ENCODE results near the gene SMARCAL1. TPM values are rescaled to one million over a fixed set of nuclear protein-coding genes. Genes with fewer than 3 reads are reported as not detected.
A peak's percentile ranks its signal among the peaks of the same experiment; 100 is the strongest.

Gene SMARCAL1
- total and polyA plus RNA-seq, 12 donors, result 8.2 to 28.9 (median 21.1) TPM

GRCh38 chr2:216495656-216496055 lies 83.4 kb downstream of the SMARCAL1 start:
- no peak overlapping the region for H3K4me3 ChIP-seq
- intact Hi-C loops (cut with DNase I), result no loop called here
- H3K36me3 ChIP-seq (replicated peaks in 1 of 2), result peaks cover 0 to 10% of the 10 kb centered on the region in 2 donors
- H3K27me3 ChIP-seq, result no peaks in the 10 kb centered on the region
- no peak overlapping the region for H3K27ac ChIP-seq
- 29 to 52% (median 37%) methylated on average over 2 of the region's 2 CpGs for WGBS, 4 donors
- no peaks in the 10 kb centered on the region for H3K9me3 ChIP-seq (replicated peaks in 1 of 3)
- no peak for TF ChIP-seq CTCF (IDR thresholded peaks at IDR 0.05)
- TF ChIP-seq POLR2A (IDR thresholded peaks at IDR 0.05), result no peak
- peaks cover 25 to 37% of the 10 kb centered on the region in 2 donors for H3K4me1 ChIP-seq (replicated peaks in 1 of 2)
- no peak for DNase-seq

DNA sequence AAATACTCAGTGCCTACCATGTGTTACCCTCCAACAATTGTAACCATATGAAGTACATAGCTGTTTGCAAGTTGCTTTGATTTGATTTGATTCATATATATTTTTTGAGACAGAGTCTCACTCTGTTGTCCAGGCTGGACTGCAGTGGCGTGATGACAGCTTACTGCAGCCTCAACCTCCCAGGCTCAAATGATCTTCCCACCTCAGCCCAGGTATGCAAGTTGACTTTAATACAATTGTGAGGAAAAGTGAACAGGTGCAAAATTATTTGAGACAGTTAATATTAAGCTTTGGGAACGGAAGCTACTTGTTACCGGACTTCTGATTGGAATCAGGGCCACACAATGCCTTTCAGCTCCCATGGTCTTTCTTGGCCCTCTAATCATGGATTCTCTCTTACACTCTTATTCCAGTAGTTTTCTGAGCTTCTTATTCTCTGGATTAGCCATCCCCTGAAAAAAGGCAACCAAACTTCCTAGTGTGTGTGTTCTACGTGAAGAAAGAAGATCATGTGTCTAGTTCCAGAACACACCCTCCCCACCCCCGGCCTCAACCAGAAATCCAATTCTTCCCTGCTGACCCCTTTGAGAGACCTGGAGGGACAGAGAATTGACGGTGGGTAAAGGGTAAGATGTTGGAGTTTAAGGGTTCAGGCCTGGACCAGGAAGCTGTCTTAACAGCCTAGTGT lies 85.2 kb downstream of the SMARCAL1 start:
- Histone ChIP-seq H3K27ac (peak overlapping the region in 2 of 5 donors; percentile 88 to 90), H3K4me1 (replicated peaks in 1 of 2) (peaks cover 25 to 45% of the 10 kb centered on the region in 2 donors), H3K27me3 (no peaks in the 10 kb centered on the region), H3K9me3 (replicated peaks in 1 of 3) (no peaks in the 10 kb centered on the region), H3K4me3 (peak overlapping the region in 1 of 4 donors; percentile 75), H3K36me3 (replicated peaks in 1 of 2) (peaks cover 0 to 29% of the 10 kb centered on the region in 2 donors)
- TF ChIP-seq POLR2A (IDR thresholded peaks at IDR 0.05) (no peak), CTCF (IDR thresholded peaks at IDR 0.05) (no peak)
- intact Hi-C loops (cut with DNase I), result no loop called here
- 81 to 90% (median 86%) methylated on average over 6 of the region's 6 CpGs for WGBS, 4 donors
- peak in 1 of 7 donors; percentile 16 for DNase-seq

DNA sequence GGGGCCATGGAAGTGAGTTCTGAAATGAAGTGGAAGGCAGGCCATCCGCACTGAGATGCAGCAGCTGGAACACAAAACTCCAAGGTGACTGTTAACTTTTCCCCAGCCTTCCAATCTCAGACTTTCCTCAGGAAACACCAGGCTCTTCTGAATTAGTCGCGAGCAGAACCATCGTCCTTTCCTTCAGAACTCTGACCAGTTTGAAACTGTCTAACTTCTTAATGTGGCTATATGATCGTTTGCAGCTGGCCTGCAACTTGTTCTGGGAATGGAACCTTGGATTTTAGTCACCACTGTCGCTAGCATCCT lies 85.7 kb downstream of the SMARCAL1 start:
- peaks cover 25 to 45% of the 10 kb centered on the region in 2 donors for H3K4me1 ChIP-seq (replicated peaks in 1 of 2)
- 19 to 38% (median 22%) methylated on average over 6 of the region's 6 CpGs for WGBS, 4 donors

More for the DNA sequence above, 85.7 kb downstream of the SMARCAL1 start:
- peak overlapping the region in 4 of 5 donors; percentile 47 to 90 (median 75) for H3K27ac ChIP-seq
- no peaks in the 10 kb centered on the region for H3K9me3 ChIP-seq (replicated peaks in 1 of 3)
- no peak for DNase-seq
- no peaks in the 10 kb centered on the region for H3K27me3 ChIP-seq
- no peak for TF ChIP-seq POLR2A (IDR thresholded peaks at IDR 0.05)
- TF ChIP-seq CTCF (IDR thresholded peaks at IDR 0.05), result no peak
- intact Hi-C loops (cut with DNase I), result no loop called here
- peak overlapping the region in 2 of 4 donors; percentile 66 to 75 for H3K4me3 ChIP-seq
- H3K36me3 ChIP-seq (replicated peaks in 1 of 2), result peaks cover 0 to 34% of the 10 kb centered on the region in 2 donors
